ENCODE results near the gene JPH3. TPM values are rescaled to one million over a fixed set of nuclear protein-coding genes. Genes with fewer than 3 reads are reported as not detected.
A peak's percentile ranks its signal among the peaks of the same experiment; 100 is the strongest.

The JPH3 gene
- total and polyA plus RNA-seq, 2 donors: 0.05 to 0.09 TPM

DNA sequence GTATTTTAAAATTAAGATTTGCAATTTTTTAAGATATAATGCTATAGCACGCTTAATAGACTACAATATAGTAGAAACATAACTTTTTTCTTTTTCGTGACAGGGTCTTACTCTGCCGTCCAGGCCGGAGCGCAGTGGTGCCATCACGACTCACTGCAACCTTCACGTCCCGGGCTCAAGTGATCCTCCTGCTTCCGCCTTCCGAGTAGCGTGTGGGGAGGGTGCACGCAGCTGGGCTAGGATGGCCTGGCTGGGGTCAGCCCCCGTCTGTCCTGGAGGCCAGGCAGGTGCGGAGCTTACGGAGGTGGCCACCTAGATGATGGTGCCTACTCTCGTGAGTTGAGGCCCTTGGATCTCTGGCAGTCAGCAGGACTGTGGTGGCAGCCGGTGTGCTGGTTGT is 50.1 kb downstream of the JPH3 start:
- H3K4me3 ChIP-seq (ENCODE audit: low read length in 2 of 2): no peak overlapping the region
- no peak for DNase-seq (ENCODE audit: low read depth in 6 of 9, low spot score in 9 of 9)
- no peaks in the 10 kb centered on the region for H3K36me3 ChIP-seq (ENCODE audit: control insufficient read depth in 2 of 2, insufficient read depth in 2 of 2, low read length in 1 of 2)
- 97% methylated on average over 17 of the region's 17 CpGs for WGBS
- H3K27me3 ChIP-seq (ENCODE audit: control insufficient read depth in 2 of 2, insufficient read depth in 1 of 2, low read length in 1 of 2): peaks cover 4 to 28% of the 10 kb centered on the region in 2 donors
- no peak overlapping the region for H3K27ac ChIP-seq (ENCODE audit: low read depth in 1 of 2, low read length in 1 of 2)
- H3K4me1 ChIP-seq (ENCODE audit: control insufficient read depth in 2 of 2, insufficient read depth in 2 of 2, low read length in 2 of 2): no peaks in the 10 kb centered on the region
- H3K9me3 ChIP-seq (ENCODE audit: control insufficient read depth in 2 of 2, insufficient read depth in 1 of 2, low read length in 1 of 2): peaks cover 0 to 4% of the 10 kb centered on the region in 2 donors

- WGBS: 47% methylated on average over 6 of the region's 6 CpGs
- peaks cover 4 to 25% of the 10 kb centered on the region in 2 donors for H3K27me3 ChIP-seq (ENCODE audit: control insufficient read depth in 2 of 2, insufficient read depth in 1 of 2, low read length in 1 of 2)
Observed at GRCh38 chr16:87652799-87653198, 50.5 kb downstream of the JPH3 start.

GRCh38 chr16:87653234-87653633 is 50.9 kb downstream of the JPH3 start:
- Histone ChIP-seq H3K27me3 (ENCODE audit: control insufficient read depth in 2 of 2, insufficient read depth in 1 of 2, low read length in 1 of 2) (peaks cover under 1 to 25% of the 10 kb centered on the region in 2 donors), H3K27ac (ENCODE audit: low read depth in 1 of 2, low read length in 1 of 2) (no peak overlapping the region), H3K36me3 (ENCODE audit: control insufficient read depth in 2 of 2, insufficient read depth in 2 of 2, low read length in 1 of 2) (no peaks in the 10 kb centered on the region), H3K4me3 (ENCODE audit: low read length in 2 of 2) (no peak overlapping the region), H3K9me3 (ENCODE audit: control insufficient read depth in 2 of 2, insufficient read depth in 1 of 2, low read length in 1 of 2) (peaks cover 0 to 4% of the 10 kb centered on the region in 2 donors), H3K4me1 (ENCODE audit: control insufficient read depth in 2 of 2, insufficient read depth in 2 of 2, low read length in 2 of 2) (no peaks in the 10 kb centered on the region)
- 83% methylated on average over 5 of the region's 5 CpGs for whole genome bisulfite sequencing
- peak in 1 of 9 donors; percentile 10 for DNase-seq (ENCODE audit: low read depth in 6 of 9, low spot score in 9 of 9)

More at GRCh38 chr16:87652799-87653198, 50.5 kb downstream of the JPH3 start:
- H3K36me3 ChIP-seq (ENCODE audit: control insufficient read depth in 2 of 2, insufficient read depth in 2 of 2, low read length in 1 of 2): no peaks in the 10 kb centered on the region
- peaks cover 0 to 4% of the 10 kb centered on the region in 2 donors for H3K9me3 ChIP-seq (ENCODE audit: control insufficient read depth in 2 of 2, insufficient read depth in 1 of 2, low read length in 1 of 2)
- no peak overlapping the region for H3K4me3 ChIP-seq (ENCODE audit: low read length in 2 of 2)
- H3K27ac ChIP-seq (ENCODE audit: low read depth in 1 of 2, low read length in 1 of 2): no peak overlapping the region
- no peaks in the 10 kb centered on the region for H3K4me1 ChIP-seq (ENCODE audit: control insufficient read depth in 2 of 2, insufficient read depth in 2 of 2, low read length in 2 of 2)
- DNase-seq (ENCODE audit: low read depth in 6 of 9, low spot score in 9 of 9): no peak

- Histone ChIP-seq H3K4me1 (ENCODE audit: control insufficient read depth in 2 of 2, insufficient read depth in 2 of 2, low read length in 2 of 2) (no peaks in the 10 kb centered on the region), H3K9me3 (ENCODE audit: control insufficient read depth in 2 of 2, insufficient read depth in 1 of 2, low read length in 1 of 2) (peaks cover 0 to 4% of the 10 kb centered on the region in 2 donors), H3K27me3 (ENCODE audit: control insufficient read depth in 2 of 2, insufficient read depth in 1 of 2, low read length in 1 of 2) (peaks cover 0 to 16% of the 10 kb centered on the region in 2 donors), H3K27ac (ENCODE audit: low read depth in 1 of 2, low read length in 1 of 2) (no peak overlapping the region), H3K4me3 (ENCODE audit: low read length in 2 of 2) (no peak overlapping the region), H3K36me3 (ENCODE audit: control insufficient read depth in 2 of 2, insufficient read depth in 2 of 2, low read length in 1 of 2) (no peaks in the 10 kb centered on the region)
- DNase-seq (ENCODE audit: low read depth in 6 of 9, low spot score in 9 of 9): no peak
- WGBS: 92% methylated on average over 25 of the region's 25 CpGs
Observed at GRCh38 chr16:87654826-87655225, 52.5 kb downstream of the JPH3 start.

- Histone ChIP-seq H3K27me3 (ENCODE audit: control insufficient read depth in 2 of 2, insufficient read depth in 1 of 2, low read length in 1 of 2) (peaks cover 0 to 22% of the 10 kb centered on the region in 2 donors), H3K4me1 (ENCODE audit: control insufficient read depth in 2 of 2, insufficient read depth in 2 of 2, low read length in 2 of 2) (no peaks in the 10 kb centered on the region), H3K36me3 (ENCODE audit: control insufficient read depth in 2 of 2, insufficient read depth in 2 of 2, low read length in 1 of 2) (no peaks in the 10 kb centered on the region), H3K27ac (ENCODE audit: low read depth in 1 of 2, low read length in 1 of 2) (no peak overlapping the region), H3K9me3 (ENCODE audit: control insufficient read depth in 2 of 2, insufficient read depth in 1 of 2, low read length in 1 of 2) (peaks cover 0 to 4% of the 10 kb centered on the region in 2 donors), H3K4me3 (ENCODE audit: low read length in 2 of 2) (no peak overlapping the region)
- WGBS: 84% methylated on average over 14 of the region's 14 CpGs
- no peak for DNase-seq (ENCODE audit: low read depth in 6 of 9, low spot score in 9 of 9)
Observed at GRCh38 chr16:87656328-87656727, 54.0 kb downstream of the JPH3 start.

DNA sequence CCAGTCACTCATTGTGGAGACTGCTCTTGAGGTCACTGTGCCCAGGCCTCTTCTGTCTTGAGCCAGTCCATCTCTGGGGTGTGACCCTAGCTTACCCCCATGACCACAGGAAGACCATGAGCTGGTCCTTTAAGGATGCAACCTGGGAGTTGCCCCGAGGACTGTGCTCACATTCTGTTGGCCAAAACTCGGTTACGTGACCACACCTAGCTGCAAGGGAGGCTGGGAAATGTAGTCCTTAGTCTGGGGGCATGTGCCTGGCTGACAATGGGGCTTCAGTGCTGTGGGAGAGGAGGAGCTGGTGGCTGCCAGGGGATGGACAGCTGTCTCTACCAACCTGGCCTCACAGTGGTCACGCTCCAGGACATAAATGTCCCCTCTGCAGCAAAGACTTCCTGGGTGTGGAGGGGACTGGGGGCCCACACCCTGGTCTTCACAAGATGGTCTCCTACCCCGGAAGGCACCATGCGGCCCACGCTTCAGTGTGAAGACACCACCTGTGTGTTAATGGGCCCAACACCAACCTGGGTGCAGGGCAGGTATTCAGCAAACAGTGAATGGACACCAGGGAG is 55.4 kb downstream of the JPH3 start:
- Histone ChIP-seq H3K27me3 (ENCODE audit: control insufficient read depth in 2 of 2, insufficient read depth in 1 of 2, low read length in 1 of 2) (peaks cover 0 to 28% of the 10 kb centered on the region in 2 donors), H3K4me3 (ENCODE audit: low read length in 2 of 2) (no peak overlapping the region), H3K36me3 (ENCODE audit: control insufficient read depth in 2 of 2, insufficient read depth in 2 of 2, low read length in 1 of 2) (no peaks in the 10 kb centered on the region), H3K27ac (ENCODE audit: low read depth in 1 of 2, low read length in 1 of 2) (no peak overlapping the region), H3K4me1 (ENCODE audit: control insufficient read depth in 2 of 2, insufficient read depth in 2 of 2, low read length in 2 of 2) (no peaks in the 10 kb centered on the region), H3K9me3 (ENCODE audit: control insufficient read depth in 2 of 2, insufficient read depth in 1 of 2, low read length in 1 of 2) (peaks cover 0 to 4% of the 10 kb centered on the region in 2 donors)
- WGBS: 79% methylated on average over 7 of the region's 7 CpGs
- peak in 1 of 9 donors; percentile 12 for DNase-seq (ENCODE audit: low read depth in 6 of 9, low spot score in 9 of 9)

DNA sequence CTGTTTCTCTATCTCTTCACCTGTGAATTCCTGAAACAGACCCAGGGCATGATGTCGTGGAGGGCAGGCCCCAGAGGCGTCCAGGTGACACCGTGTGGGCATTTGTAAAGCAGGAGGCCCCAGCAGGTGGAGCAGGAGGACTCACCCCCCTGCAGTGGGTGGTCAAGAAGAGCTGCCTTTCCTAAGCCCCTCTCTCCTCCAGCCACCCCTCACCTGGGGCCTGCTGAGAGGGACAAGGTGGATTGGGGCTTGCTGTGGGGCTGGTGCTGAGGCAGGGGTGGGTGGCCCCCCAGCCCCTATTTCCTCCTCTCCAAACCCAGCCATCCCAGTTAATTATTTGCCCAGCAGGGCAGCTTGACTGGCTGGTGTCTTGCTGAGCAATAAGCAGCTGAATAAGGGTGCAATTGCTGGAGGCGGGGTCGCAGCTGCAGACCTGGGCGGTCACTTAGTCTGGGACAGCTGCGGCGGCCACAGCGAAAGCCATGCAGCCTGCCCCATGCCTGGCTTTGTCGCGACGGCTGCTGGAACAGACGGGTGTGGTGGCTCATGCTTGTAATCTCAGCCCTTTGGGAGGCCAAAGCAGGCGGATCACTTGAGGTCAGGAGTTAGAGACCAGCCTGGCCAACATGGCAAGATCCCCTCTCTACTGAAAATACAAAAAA is 56.4 kb downstream of the JPH3 start:
- 62% methylated on average over 14 of the region's 14 CpGs for WGBS
- Histone ChIP-seq H3K9me3 (ENCODE audit: control insufficient read depth in 2 of 2, insufficient read depth in 1 of 2, low read length in 1 of 2) (no peaks in the 10 kb centered on the region), H3K36me3 (ENCODE audit: control insufficient read depth in 2 of 2, insufficient read depth in 2 of 2, low read length in 1 of 2) (no peaks in the 10 kb centered on the region), H3K27me3 (ENCODE audit: control insufficient read depth in 2 of 2, insufficient read depth in 1 of 2, low read length in 1 of 2) (peaks cover 0 to 30% of the 10 kb centered on the region in 2 donors), H3K4me3 (ENCODE audit: low read length in 2 of 2) (no peak overlapping the region), H3K27ac (ENCODE audit: low read depth in 1 of 2, low read length in 1 of 2) (no peak overlapping the region), H3K4me1 (ENCODE audit: control insufficient read depth in 2 of 2, insufficient read depth in 2 of 2, low read length in 2 of 2) (no peaks in the 10 kb centered on the region)
- DNase-seq (ENCODE audit: low read depth in 6 of 9, low spot score in 9 of 9): no peak

DNA sequence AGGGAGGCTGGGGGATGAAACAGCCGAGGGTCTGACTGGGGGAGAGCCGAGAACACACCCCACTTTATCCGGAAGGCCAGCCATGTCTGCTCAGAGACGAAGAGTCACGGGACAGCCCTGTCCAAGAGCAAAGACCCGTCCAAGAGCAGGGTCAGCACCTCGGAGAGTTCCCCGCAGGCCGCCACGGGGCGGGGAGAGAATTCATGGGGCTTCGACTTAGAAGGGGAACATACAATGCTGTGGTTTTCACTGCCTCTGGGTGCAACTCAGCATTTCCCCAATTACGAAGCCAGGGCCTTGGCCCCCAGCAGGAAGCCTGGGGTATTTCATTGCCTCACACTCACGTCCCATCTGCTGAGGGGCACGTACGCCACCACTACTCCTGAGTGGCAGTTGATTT is 59.3 kb downstream of the JPH3 start:
- Histone ChIP-seq H3K27me3 (ENCODE audit: control insufficient read depth in 2 of 2, insufficient read depth in 1 of 2, low read length in 1 of 2) (peaks cover 0 to 28% of the 10 kb centered on the region in 2 donors), H3K4me1 (ENCODE audit: control insufficient read depth in 2 of 2, insufficient read depth in 2 of 2, low read length in 2 of 2) (no peaks in the 10 kb centered on the region), H3K4me3 (ENCODE audit: low read length in 2 of 2) (no peak overlapping the region), H3K36me3 (ENCODE audit: control insufficient read depth in 2 of 2, insufficient read depth in 2 of 2, low read length in 1 of 2) (no peaks in the 10 kb centered on the region), H3K27ac (ENCODE audit: low read depth in 1 of 2, low read length in 1 of 2) (no peak overlapping the region), H3K9me3 (ENCODE audit: control insufficient read depth in 2 of 2, insufficient read depth in 1 of 2, low read length in 1 of 2) (no peaks in the 10 kb centered on the region)
- DNase-seq (ENCODE audit: low read depth in 6 of 9, low spot score in 9 of 9): peak; percentile 24 to 67 (median 33)
- 10% methylated on average over 16 of the region's 16 CpGs for WGBS

All from thymus (tissue), 11 donors.